NCI-H2081 (cell line): ENCODE data around the gene VPS26A.
A peak's percentile ranks its signal among the peaks of the same experiment; 100 is the strongest.
"Not testable (repeated sequence)": the region's sequence is repeated elsewhere in the genome, so short reads cannot be mapped to it uniquely, and the experiment has no call there.

Experiments used
- DNase-seq, 2 experiments: peaks; one replicate each; lab custom pipeline; 2025; lab: John Stamatoyannopoulos, UW

Gene VPS26A

GRCh38 chr10:69102440-69102839 lies 21.5 kb upstream of the VPS26A start:
- no peak for DNase-seq

GRCh38 chr10:69103784-69104183 lies 20.2 kb upstream of the VPS26A start:
- no peak for DNase-seq

GRCh38 chr10:69104994-69105790 lies 18.8 kb upstream of the VPS26A start:
- DNase-seq: no peak

GRCh38 chr10:69107176-69107490 lies 16.8 kb upstream of the VPS26A start:
- no peak for DNase-seq

GRCh38 chr10:69107699-69108098 lies 16.3 kb upstream of the VPS26A start:
- DNase-seq: no peak

- DNase-seq: no peak
Observed at GRCh38 chr10:69119896-69120295, 4.1 kb upstream of the VPS26A start.

- peak; percentile 14 to 32 for DNase-seq
Observed at GRCh38 chr10:69123306-69123746, 652 bp upstream of the VPS26A start.

- DNase-seq: peak; percentile 2 to 15
Observed at GRCh38 chr10:69124563-69125268, 738 bp downstream of the VPS26A start.

GRCh38 chr10:69125554-69125953 lies 1.6 kb downstream of the VPS26A start:
- DNase-seq: no peak

GRCh38 chr10:69130251-69130650 lies 6.3 kb downstream of the VPS26A start:
- no peak for DNase-seq

GRCh38 chr10:69139961-69140360 lies 16.0 kb downstream of the VPS26A start:
- DNase-seq: no peak

GRCh38 chr10:69141304-69141703 lies 17.3 kb downstream of the VPS26A start:
- DNase-seq: no peak

GRCh38 chr10:69142074-69142473 lies 18.1 kb downstream of the VPS26A start:
- not testable (repeated sequence) for DNase-seq

GRCh38 chr10:69142983-69143382 lies 19.0 kb downstream of the VPS26A start:
- no peak for DNase-seq

- no peak for DNase-seq
Observed at GRCh38 chr10:69145329-69145728, 21.4 kb downstream of the VPS26A start.

GRCh38 chr10:69145864-69146263 lies 21.9 kb downstream of the VPS26A start:
- no peak for DNase-seq

- no peak for DNase-seq
Observed at GRCh38 chr10:69146759-69147158, 22.8 kb downstream of the VPS26A start.

GRCh38 chr10:69151984-69152383 lies 28.0 kb downstream of the VPS26A start:
- no peak for DNase-seq

GRCh38 chr10:69153227-69153626 lies 29.2 kb downstream of the VPS26A start:
- no peak for DNase-seq

- no peak for DNase-seq
Observed at GRCh38 chr10:69160809-69161241, 36.8 kb downstream of the VPS26A start.

GRCh38 chr10:69168493-69168892 lies 44.5 kb downstream of the VPS26A start:
- DNase-seq: no peak

- no peak for DNase-seq
Observed at GRCh38 chr10:69172241-69172982, 48.4 kb downstream of the VPS26A start.

GRCh38 chr10:69175326-69175725 lies 51.3 kb downstream of the VPS26A start:
- DNase-seq: not testable (repeated sequence)
